ENCODE data around the gene ZNF71. TPM values are rescaled to one million over a fixed set of nuclear protein-coding genes. Genes with fewer than 3 reads are reported as not detected.
"Not testable (repeated sequence)": the region's sequence is repeated elsewhere in the genome, so short reads cannot be mapped to it uniquely, and the experiment has no call there.

ZNF71 gene
- total RNA-seq, 2 experiments from 2014 or later: 4.8 to 4.9 TPM

GRCh38 chr19:56672610-56673009 lies 77.5 kb downstream of the ZNF71 start:
- CTCF ChIA-PET; DNase-seq; H3K4me1 Mint-ChIP-seq; H3K27ac Mint-ChIP-seq; POLR2A ChIA-PET; H3K4me3 Mint-ChIP-seq; H3K27me3 Mint-ChIP-seq; H3K36me3 Mint-ChIP-seq (ENCODE audit: low read depth): not testable (repeated sequence)
- H3K9me3 Mint-ChIP-seq: peaks cover 37% of the 10 kb centered on the region

Other genes starting within 250 kb of the ZNF71 start
- gene ZNF582, start 201.8 kb upstream of the ZNF71 start, total RNA-seq: 1 to 10 TPM in 1 of 2 experiments, under 1 TPM in 1; 0.93 to 1.5 TPM
- gene ZNF583, start 191.0 kb upstream of the ZNF71 start, total RNA-seq: 1 to 10 TPM; 3.9 to 4.1 TPM
- gene ZNF667, start 118.0 kb upstream of the ZNF71 start, total RNA-seq: not detected
- under 1 TPM; 0.13 to 0.28 TPM for gene ZNF471, start 87.4 kb upstream of the ZNF71 start, total RNA-seq
- 1 to 10 TPM; 3.1 to 3.8 TPM for gene ZFP28, start 56.4 kb upstream of the ZNF71 start, total RNA-seq
- gene ZNF470, start 27.8 kb upstream of the ZNF71 start, total RNA-seq: 1 to 10 TPM; 2.5 TPM
- gene SMIM17, start 47.9 kb downstream of the ZNF71 start, total RNA-seq: under 1 TPM in 1 of 2 experiments, not detected in 1; 0.33 TPM
- gene ZNF835, start 76.5 kb downstream of the ZNF71 start, total RNA-seq: under 1 TPM; 0.23 to 0.68 TPM
- gene PEG3, start 245.4 kb downstream of the ZNF71 start, total RNA-seq: not detected
- gene ZIM2, start 245.4 kb downstream of the ZNF71 start, total RNA-seq: not detected

Data from activated CD4-positive, alpha-beta memory T cell treated with anti-CD3 and anti-CD28 coated beads, Interleukin-2, amount 10 ng/mL, durations not matched to agents 7 days and 5 days (primary cell).